ENCODE results near the gene CLDN20.
"Not testable (repeated sequence)": the region's sequence is repeated elsewhere in the genome, so short reads cannot be mapped to it uniquely, and the experiment has no call there.

Gene CLDN20

GRCh38 chr6:155215906-155216305 lies 47.9 kb upstream of the CLDN20 start:
- ChIA-PET POLR2A (no interaction called here), CTCF (interaction anchor here (0.7 to 1.2 kb wide), 2 partner anchors 9 to 290 kb away, joined by 3 read pairs; no protein-coding TSS in a partner anchor)
- Histone ChIP-seq H3K27ac (ENCODE audit: extremely low read depth, low read depth, low read length) (no peak overlapping the region), H3K36me3 (ENCODE audit: control insufficient read depth in 2 of 2, insufficient read depth in 1 of 2, low read length in 2 of 2) (peaks cover 0 to 5% of the 10 kb centered on the region in 2 experiments; a peak in 1 of 3 replicates), H3K4me1 (ENCODE audit: control insufficient read depth, insufficient read depth, low read length) (no peaks in the 10 kb centered on the region), H3K4me3 (ENCODE audit: low read depth, low read length) (no peak overlapping the region), H3K9me3 (ENCODE audit: control insufficient read depth, insufficient read depth, low read depth, low read length) (no peaks in the 10 kb centered on the region)
- peak; percentile 30; the same call in 1 of the 2 replicates for TF ChIP-seq ZIC2 (tag by site-specific recombination; IDR thresholded peaks at IDR 0.05)
- TF ChIP-seq ZNF37A (tag by site-specific recombination; IDR thresholded peaks at IDR 0.05) = no peak
- TF ChIP-seq ZBTB48 (tag by site-specific recombination; IDR thresholded peaks at IDR 0.05) = no peak

- H3K36me3 ChIP-seq (ENCODE audit: control insufficient read depth in 2 of 2, insufficient read depth in 1 of 2, low read length in 2 of 2) = peaks cover 0 to 5% of the 10 kb centered on the region in 2 experiments; a peak in 1 of 3 replicates
- CTCF ChIA-PET = interaction anchor here (0.6 to 1.2 kb wide), 2 partner anchors 10 to 222 kb away, joined by 3 read pairs; no protein-coding TSS in a partner anchor
Observed at GRCh38 chr6:155216312-155217046, 47.3 kb upstream of the CLDN20 start.

DNA sequence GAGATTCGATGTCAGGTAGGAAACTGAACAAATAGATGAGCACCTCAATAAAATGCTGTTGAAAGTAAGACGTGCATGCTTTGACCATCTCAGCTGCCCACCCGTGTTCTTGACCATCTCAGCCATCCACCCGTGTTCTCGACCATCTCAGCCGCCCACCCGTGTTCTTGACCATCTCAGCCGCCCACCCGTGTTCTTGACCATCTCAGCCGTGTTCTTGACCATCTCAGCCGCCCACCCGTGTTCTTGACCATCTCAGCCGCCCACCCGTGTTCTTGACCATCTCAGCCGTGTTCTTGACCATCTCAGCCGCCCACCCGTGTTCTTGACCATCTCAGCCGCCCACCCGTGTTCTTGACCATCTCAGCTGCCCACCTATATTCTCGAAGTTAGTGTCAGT lies 45.1 kb upstream of the CLDN20 start:
- H3K27ac ChIP-seq (ENCODE audit: extremely low read depth, low read depth, low read length); POLR2A ChIA-PET; H3K4me3 ChIP-seq (ENCODE audit: low read depth, low read length); H3K9me3 ChIP-seq (ENCODE audit: control insufficient read depth, insufficient read depth, low read depth, low read length); H3K4me1 ChIP-seq (ENCODE audit: control insufficient read depth, insufficient read depth, low read length); H3K36me3 ChIP-seq (ENCODE audit: control insufficient read depth in 2 of 2, insufficient read depth in 1 of 2, low read length in 2 of 2): not testable (repeated sequence)
- CTCF ChIA-PET = interaction anchor here (1.3 kb wide), 1 partner anchor 40 kb away, joined by 3 read pairs; no protein-coding TSS in a partner anchor

More at GRCh38 chr6:155216312-155217046, 47.3 kb upstream of the CLDN20 start:
- TF ChIP-seq ZNF677 (tag by site-specific recombination; IDR thresholded peaks at IDR 0.05) (no peak), ZNF596 (tag by site-specific recombination; IDR thresholded peaks at IDR 0.05) (no peak), ZNF391 (tag by site-specific recombination; IDR thresholded peaks at IDR 0.05; ENCODE audit: borderline replicate concordance, low read depth) (no peak), ZNF398 (tag by site-specific recombination; IDR thresholded peaks at IDR 0.05) (no peak), ZNF274 (IDR thresholded peaks at IDR 0.05; ENCODE audit: low read length) (no peak), ZNF274 (tag by site-specific recombination; IDR thresholded peaks at IDR 0.05; ENCODE audit: borderline replicate concordance) (no peak), ZNF623 (tag by site-specific recombination; IDR thresholded peaks at IDR 0.05) (no peak), PRDM4 (tag by site-specific recombination; IDR thresholded peaks at IDR 0.05) (no peak), ZNF19 (tag by site-specific recombination; IDR thresholded peaks at IDR 0.05; ENCODE audit: low read depth) (no peak), ZNF24 (tag by site-specific recombination; IDR thresholded peaks at IDR 0.05) (no peak), PATZ1 (tag by site-specific recombination; IDR thresholded peaks at IDR 0.05) (no peak)
- TF ChIP-seq, protein P1, sequence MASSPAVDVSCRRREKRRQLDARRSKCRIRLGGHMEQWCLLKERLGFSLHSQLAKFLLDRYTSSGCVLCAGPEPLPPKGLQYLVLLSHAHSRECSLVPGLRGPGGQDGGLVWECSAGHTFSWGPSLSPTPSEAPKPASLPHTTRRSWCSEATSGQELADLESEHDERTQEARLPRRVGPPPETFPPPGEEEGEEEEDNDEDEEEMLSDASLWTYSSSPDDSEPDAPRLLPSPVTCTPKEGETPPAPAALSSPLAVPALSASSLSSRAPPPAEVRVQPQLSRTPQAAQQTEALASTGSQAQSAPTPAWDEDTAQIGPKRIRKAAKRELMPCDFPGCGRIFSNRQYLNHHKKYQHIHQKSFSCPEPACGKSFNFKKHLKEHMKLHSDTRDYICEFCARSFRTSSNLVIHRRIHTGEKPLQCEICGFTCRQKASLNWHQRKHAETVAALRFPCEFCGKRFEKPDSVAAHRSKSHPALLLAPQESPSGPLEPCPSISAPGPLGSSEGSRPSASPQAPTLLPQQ (tag by site-specific recombination; IDR thresholded peaks at IDR 0.05) = no peak
- TF ChIP-seq, protein P2, sequence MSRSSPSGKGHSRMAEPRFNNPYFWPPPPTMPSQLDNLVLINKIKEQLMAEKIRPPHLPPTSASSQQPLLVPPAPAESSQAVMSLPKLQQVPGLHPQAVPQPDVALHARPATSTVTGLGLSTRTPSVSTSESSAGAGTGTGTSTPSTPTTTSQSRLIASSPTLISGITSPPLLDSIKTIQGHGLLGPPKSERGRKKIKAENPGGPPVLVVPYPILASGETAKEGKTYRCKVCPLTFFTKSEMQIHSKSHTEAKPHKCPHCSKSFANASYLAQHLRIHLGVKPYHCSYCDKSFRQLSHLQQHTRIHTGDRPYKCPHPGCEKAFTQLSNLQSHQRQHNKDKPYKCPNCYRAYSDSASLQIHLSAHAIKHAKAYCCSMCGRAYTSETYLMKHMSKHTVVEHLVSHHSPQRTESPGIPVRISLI (tag by site-specific recombination; IDR thresholded peaks at IDR 0.05) = no peak
- POLR2A ChIA-PET = no interaction called here
- H3K4me1 ChIP-seq (ENCODE audit: control insufficient read depth, insufficient read depth, low read length) = no peaks in the 10 kb centered on the region
- no peak overlapping the region for H3K4me3 ChIP-seq (ENCODE audit: low read depth, low read length)
- H3K9me3 ChIP-seq (ENCODE audit: control insufficient read depth, insufficient read depth, low read depth, low read length) = no peaks in the 10 kb centered on the region
- no peak overlapping the region for H3K27ac ChIP-seq (ENCODE audit: extremely low read depth, low read depth, low read length)
